22Rv1 (cell line): ENCODE results near the gene DHRS12.

Source experiments
- CTCF ChIP-seq: fragments of 450-650 bp; IDR thresholded peaks from 2 replicates; pipeline ENCODE4 v1.5.1; 2017; ENCODE audit warnings: mild to moderate bottlenecking
- ZFX ChIP-seq: fragments of 450-650 bp; IDR thresholded peaks from 2 replicates; pipeline ENCODE4 v1.6.1; 2017; ENCODE audit warnings: antibody characterized with exemption, borderline replicate concordance

DNA sequence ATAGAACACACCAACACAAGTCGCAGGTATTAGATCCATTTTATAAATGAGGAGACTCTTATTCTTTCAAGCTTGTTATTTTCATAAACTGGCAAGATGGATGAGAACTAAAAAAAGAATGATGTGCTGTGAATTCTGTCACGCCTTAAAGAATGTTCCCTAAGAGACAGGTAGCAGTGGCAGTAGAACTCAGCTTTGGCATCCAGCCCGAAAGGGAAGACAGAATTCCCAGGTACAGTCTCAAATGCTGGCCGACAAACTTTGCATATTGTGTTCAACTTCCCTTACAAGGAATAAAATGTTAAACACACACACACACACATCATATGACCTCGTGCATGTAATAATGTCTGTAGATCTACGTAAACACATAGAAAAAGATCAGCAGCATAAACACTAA, 37.8 kb upstream of the DHRS12 start:
- TF ChIP-seq CTCF (no peak), ZFX (no peak)
